ENCODE results near the gene RIMBP2.

Gene RIMBP2

DNA sequence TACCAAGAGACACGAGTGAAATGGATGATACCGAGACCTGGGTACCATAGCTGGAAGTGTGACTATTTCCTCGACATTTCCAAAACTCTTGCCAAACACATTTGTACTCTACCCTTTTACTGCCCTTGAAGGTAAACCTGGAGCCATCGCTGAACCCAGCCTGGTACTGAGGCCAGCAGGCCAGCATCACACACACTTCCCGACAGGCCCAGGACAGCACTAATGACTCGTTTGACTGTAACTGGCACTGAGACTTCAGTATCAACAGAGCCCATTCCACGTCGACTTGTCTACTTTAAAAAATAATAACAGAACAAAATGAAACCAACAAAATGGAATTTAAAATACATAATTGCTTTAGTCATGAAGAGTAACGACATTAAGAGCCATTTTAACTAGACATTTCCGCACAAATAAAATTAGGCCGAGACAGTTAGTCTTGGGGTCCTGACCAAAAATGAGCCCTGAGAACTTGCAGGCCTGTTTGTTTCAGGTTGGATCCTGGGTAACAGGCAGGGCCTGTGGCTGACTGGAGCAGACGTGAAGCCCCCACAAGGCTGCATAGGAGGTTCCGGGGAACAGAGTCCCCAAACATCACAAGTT, 94.3 kb downstream of the RIMBP2 start:
- no peak for DNase-seq

DNA sequence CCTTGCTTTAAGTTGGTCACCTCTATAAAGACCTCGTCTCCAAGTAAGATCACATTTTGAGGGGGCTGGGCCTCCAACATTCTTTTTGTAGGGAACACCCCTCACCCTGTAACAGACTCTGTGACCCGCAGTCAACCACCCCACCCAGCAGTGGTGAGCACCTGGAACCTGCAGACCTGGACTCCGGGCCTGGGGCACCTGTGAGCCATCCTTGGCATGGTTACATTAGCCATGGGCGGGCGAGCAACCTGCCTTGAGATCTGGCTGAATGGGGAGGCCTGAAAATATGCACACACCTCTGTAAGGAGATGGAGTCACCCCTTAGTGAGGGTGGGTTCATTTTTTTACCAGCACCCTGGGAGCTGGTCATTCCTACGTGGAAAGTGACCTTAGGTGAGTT, 95.3 kb downstream of the RIMBP2 start:
- no peak for DNase-seq

DNA sequence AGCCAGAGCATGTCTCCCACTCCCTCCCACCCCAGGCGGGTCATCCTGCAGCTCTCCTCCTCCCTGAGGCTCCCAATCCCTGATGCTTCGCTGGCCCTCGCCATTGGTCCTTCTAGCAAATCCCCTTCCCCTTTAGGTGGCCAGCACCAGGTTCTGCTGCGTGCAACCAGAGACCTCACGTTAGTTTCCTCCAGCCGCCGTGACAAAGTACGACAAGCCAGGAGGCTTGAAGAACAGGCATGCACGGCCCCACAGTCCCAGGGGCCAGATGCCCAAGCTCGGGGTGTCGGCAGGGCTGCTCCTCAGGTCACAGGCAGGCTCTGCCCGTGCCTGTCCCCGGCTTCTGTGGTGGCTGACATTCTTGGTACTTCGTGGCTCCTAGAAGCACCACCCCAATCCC, 95.8 kb downstream of the RIMBP2 start:
- DNase-seq: no peak

DNA sequence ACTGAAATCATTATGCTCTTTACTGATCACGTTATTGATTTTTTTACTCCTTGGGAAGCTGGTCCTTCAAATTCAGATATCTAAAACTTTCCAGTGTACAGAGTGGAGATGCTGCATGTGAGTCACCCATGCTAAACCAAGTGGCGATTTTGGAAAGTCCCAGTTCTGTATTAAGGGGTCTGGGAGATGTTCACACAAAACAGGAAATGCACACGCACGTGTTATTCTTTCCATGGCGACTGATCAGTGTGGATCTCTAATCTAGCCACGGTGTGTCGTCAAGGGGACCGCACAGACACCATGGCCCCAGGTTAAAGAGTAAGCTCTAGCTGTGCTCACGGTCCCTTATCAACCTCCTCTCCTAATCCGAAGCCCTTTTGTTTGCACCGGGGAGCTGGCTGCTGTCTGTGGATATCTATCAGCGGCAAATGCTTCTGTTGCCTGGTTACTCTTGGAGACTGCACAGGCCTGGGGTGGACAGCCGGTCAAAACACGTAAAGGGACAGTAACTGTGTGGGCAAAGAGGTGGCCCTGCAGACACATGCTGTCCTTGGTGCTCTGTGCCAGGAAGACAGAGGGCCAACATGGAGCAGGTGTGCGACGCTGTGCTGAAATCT, 96.6 kb downstream of the RIMBP2 start:
- no peak for DNase-seq

DNA sequence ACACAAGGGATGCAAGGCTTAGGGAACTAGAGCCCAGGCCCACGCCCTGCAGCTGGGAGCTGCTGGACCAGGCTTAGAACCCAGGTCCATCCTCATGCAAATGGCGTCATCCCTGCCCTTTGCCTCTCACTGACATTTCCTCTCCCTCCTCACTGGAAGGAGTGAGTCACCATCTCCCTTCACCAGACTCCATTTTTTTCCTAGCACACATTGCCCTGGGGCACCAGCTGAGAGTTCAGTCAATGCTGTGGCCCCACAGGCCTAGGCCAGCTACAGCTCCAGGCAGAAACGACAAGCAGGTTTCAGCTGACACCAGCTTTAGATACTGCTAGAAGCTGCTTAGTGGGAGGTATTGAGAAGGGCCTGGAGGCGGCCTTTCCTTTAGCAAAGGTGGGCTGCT, 98.9 kb downstream of the RIMBP2 start:
- DNase-seq: no peak

DNA sequence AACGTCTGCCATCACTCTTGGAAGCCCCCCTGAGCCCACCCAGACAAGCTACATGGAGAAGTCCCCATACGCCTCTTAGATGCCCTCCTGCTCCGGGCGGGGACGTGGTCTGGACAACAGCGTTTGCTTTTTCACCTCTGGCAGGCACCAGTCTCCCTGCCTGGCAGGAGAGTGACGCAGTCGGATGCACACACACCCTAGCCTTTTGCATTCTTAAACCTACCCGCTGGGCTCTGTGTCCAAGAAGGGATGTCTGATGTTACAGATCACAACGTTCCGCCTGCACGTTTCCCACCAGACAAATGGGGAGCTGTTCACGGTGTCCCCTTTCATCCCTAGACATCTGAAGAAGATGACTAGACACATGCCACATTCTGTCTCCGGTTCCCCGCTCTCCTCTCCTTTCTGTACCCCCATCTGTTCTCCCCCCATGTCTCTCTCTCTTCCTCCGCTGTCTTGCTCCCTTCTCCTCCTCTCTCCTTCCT, 100.2 kb downstream of the RIMBP2 start:
- no peak for DNase-seq

DNA sequence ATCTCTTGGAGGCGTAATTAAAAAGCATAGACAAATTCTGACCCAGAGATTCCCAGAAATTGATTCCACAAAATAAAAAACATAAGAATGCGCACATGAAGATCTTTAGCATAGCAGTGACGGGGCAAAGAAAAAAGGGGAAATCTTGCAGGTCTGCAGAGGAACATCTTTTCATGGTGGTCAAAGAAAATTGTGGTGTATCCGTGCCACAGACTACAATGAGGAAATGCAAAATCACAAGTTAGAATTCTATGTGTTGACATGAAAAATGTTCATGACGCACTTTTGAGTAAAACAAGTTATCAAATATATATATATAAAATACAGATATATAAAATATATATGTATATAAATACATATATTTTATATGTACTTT, 101.6 kb downstream of the RIMBP2 start:
- no peak for DNase-seq

DNA sequence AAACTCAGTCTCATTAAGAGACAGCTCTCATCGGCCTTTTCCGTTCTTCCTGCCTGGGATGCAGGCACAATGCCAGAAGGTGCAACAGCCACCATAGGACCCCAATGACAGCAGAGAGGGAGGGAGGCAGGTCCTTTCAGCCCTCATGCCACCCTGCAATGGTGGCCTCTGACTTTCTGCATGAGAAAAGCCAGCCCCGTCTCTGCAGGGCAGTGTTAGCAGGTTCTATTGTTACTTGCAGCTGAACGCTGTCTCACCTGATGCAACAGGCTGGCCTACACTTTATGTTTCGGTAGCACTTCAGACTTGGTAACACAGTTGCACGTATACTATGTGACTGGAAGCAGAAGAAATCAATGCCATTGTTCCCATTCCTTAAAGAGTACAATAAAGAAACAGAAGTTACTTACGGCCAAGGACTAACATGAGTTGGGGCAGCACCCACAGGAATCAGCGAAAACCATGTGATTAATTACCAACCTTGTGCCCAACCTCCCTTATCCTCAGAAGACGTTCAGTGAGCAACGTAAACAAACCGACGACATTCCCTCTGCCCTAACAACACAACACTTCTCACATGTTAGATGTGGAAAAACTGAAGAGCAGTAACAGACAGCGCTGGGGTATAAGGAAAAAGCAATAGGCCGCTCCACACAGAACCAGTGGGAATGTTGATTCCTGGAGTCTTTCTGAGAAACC, 102.1 kb downstream of the RIMBP2 start:
- DNase-seq: no peak

DNA sequence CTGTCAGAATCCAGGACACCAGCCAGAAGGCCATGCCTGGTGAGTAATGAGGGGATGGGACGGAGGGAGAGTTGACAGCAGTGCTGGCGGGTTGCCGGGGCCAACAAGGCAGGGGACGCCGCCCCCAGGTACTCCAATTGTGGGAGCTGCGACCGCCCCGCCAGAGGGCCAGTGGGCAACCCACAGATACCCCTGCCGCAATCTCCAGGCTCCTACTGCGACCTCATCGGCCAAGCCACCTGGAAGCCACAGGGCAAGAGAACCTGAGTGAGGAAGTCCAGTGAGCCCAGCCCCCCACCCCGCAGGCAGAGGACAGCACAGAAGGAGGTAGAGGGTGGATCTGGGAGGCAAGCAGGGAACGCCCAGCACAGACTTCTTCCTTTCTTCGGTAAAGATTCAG, 103.0 kb downstream of the RIMBP2 start:
- no peak for DNase-seq

DNA sequence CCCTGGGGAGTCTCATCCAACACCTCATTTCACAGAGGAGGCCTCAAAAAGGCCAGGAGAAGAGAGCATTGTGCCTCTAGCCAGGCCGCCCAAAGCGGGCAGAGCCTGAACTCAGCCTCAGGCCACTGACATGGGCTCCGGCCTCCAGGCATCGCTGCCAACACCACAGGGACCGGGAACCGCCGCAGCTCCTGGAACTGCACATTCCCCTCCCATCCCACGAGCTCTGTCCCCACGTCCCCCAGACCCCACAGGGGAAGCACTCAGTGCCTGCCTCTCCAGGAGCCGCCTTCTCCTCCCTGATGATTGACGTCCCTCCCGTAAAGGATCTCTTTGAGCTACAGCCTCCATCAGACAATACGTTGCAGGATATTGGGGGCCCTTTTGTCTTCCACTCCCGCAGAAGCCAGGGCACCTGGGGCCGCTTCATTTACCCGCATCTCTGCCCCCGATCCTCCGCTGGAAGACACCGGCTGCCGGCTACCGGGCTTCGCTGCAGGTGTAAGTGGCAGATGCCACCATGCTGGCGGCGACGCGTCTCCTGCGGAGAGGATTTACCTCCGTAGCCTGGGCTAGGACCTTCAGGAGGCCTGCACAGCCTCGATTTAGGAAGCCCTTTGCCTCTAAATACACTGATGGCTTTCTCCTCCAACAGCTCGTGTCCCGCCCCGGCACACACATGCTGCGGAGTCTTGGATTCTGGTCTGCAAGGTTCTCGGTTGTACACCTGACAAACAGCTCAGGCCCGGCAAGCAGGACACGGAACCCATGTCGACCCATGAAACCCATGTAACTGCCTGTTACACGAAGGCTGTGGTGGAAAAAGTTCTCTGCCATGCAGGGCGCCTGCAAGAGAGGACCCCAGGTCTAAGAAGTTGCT, 104.8 kb downstream of the RIMBP2 start:
- DNase-seq: no peak

DNA sequence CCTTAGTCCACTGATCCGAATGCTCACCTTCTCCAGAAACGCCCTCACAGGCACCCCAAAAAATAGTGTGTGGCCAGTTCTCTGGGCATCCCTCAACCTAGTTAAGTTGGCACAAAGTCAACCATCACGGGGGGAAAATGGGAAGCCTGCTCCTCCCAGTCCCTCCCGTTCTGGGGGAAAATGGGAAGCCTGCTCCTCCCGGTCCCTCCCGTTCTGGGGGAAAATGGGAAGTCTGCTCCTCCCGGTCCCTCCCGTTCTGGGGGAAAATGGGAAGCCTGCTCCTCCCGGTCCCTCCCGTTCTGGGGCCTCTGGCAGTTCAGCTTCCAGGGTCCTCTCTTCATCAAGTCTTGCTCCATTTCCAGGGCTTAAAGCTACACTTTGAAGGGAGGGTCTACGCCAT, 106.1 kb downstream of the RIMBP2 start:
- DNase-seq: no peak

DNA sequence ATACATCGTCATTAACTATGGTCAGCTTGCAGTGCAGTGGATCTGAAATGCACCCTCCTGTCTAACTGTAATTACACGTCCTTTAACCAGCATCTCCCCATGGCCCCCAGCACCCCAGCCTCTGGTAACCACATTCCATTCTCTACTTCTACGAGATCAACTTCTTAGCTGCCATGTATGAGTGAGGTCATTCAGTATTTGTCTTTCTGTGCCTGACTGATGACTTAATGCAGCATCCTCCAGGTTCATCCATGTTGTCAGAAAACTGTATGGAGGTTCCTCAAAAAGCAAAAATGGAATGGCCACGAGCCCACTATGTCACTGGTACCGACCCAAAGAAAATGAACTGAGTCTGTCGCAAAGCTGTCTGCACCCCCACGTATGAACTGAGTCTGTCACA, 107.3 kb downstream of the RIMBP2 start:
- no peak for DNase-seq

DNA sequence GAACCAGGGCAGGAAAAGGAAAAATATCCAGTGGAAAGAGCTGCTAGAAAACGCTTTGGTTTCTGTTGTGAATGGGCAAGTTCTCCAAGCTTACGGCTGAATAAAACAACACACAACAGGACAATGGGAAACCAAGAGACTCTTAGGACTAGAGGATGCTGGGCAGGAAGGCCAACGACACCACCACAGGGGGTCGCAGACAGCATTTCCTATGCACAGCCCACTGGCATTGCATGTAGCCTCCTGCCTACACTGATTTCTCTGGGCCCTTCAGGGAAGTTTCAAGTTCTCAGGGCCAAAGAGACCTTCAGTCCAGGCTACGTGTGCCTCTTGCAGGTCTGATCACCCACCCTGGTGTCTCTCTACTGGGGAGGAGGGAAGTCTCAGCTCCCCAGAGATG, 108.0 kb downstream of the RIMBP2 start:
- DNase-seq: no peak

DNA sequence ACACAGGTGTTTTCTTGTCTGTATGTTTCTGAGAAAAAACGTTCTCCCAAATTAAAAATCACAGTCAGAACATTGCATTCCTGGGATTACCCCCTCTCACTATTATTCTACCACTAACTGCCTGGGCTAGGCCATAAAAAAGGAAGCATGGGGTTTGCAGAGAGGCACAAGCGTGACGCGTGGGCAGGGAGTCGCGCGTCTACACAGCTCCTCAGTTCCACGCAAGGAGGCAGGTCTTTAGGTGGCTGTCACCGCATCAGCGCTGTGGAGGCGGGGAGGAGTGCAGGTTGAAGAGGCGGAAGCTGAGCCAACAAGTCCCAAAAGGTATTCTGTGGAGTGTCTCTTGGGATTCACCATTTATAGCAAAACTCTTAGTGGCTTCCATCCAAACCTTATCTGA, 109.9 kb downstream of the RIMBP2 start:
- DNase-seq: no peak

DNA sequence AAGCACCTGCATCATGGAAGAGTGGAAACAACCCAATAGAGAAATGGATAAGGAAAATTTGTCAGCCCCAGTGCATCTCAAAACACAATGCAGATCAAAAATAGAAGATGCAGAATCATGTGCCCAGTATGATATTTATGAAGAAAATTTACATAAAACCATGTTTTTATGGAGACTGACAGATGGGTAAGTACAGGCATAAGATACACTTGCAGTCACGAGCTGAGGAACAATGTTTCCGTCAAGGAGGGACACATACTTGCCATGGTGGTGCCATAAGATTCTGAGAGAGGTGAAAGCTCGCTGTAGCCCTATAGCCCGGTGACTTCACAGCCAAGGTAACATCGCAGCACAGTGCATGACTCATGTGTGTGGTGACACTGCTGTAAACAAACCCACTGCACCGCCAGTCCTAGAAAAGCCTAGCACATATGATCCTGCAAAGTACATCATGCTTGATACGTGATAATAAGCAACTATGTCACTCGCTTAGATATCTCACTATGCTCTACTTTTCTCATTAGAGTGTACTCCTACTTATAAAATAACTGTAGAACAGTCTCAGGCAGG, 112.6 kb downstream of the RIMBP2 start:
- no peak for DNase-seq

DNA sequence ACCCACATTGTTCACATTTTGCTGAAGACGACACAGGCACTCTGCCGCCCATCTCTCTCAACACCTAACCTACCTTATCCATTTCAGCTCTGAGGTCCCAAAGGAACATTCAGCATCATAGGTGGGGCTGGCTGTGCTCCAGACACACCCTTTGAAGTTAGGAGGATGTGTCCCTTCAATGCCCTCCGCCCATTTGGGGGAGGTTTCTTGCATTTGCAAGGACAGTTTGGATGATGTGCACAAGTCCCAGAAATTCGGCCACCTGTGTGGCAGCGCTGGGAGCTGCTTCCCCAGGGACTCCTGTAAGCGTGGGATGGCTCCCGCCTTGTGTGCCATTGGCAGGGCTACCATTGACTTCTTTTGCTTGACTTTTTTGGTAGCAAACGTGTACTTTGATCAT, 113.8 kb downstream of the RIMBP2 start:
- no peak for DNase-seq

DNA sequence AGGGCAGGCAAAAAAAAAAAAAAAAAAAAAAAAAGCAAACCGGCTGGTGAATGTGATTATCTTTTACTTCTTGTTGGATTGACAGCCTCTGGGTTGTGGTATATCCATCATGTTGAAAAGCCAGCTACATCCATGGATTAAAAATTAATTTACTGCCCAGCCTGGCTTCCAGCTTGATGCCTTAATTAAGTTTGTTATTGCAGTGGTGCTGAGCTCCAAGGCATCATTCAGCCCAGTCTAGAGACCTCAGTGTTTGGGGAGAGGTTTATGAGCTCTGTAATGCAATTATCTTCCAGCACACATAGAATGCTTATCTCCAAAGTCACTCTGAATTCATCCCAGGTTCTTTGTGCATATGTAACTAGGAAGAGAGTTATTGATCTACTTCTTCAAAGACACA, 114.8 kb downstream of the RIMBP2 start:
- no peak for DNase-seq

DNA sequence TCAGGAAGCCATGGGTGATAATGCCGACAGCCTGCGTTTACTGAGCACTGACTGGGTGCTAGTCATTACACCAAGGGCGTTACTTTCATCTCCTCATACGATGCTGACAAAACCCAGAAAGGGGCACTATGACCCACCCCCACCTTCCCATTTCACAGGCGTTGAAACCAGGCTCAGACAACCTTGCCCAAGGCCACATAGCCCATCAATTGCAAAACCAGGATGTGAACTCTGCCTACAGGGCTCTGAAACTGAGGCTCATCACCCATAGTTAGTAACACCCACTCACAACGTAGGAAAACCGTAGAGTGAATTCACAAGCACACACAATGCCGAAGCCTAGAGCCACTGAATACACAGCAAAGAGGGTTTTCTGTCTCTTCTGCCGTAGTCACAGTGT, 119.9 kb downstream of the RIMBP2 start:
- DNase-seq: no peak

DNA sequence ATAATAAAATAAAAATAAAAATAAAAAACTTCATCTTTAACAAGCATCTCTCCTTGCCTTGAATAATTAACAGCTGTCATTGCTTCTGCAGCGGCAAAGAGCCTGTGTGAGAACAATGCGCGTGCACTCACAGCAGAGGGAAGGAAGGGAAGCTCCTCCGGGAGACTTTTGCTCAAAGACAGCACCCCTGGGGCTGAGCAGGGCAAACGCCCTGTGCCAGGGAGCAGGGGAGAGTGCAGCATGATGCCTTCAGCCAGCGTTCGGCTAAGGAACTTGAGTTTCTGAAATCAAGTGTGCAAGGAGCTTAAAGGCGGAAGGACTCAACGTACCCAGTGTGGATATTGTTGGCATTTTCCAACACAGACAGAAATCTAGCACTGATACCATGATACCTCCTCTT, 120.5 kb downstream of the RIMBP2 start:
- no peak for DNase-seq

DNA sequence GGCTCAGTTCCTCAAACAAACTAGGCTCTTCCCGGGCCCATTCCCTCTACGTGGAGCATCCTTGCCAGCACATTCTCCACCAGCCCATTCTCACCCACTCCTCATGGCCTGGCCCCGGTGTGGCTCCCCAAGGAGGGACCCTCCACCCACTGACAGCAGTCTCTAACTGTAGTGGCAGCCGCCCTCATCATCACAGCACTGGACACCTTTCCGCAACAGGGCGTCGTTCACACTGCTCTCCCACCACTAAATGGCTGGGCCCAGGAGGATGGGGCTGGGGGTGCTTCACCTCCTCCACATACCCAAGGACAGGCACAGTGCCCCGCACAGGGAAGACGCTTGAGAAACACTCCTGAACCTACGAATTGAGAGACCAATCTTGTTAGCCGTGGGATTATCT, 123.0 kb downstream of the RIMBP2 start:
- no peak for DNase-seq

DNA sequence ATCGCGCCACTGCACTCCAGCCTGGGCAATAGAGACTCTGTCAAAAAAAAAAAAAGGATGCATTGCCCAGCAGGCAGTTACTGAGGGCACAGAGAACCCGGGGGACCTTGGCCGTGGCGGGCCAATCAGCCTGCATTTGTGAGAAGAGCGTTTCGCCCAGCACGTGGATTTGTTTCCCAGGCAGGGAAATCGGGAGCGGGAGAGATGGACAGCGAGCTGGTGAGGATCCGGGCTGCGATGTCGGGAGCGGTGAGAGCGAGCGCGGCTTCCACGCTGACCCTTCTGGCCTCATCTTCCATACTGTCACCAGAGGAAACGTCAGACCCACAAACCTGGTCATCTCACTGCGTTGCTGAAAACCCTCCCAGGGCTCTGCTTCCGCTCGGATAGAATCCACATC, 123.5 kb downstream of the RIMBP2 start:
- DNase-seq: no peak

DNA sequence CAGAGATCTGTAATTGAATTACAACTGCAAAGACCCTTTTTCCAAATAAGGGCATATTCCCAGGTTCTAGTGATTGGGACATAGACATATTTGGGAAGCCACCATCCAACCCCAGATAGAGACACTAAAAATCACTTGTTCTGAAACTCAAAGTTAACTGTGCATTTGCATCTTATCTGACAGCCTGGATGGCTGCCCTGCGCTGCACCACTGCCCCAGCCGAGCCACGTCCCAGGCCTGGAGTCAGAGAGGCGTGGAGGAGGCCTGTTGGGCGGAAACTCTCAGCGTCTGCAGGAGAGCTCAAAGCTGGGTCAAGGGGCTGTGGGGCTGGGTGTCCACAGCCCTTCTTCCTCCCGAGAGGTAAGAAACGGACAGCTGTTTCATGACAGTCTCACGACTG, 124.4 kb downstream of the RIMBP2 start:
- no peak for DNase-seq

DNA sequence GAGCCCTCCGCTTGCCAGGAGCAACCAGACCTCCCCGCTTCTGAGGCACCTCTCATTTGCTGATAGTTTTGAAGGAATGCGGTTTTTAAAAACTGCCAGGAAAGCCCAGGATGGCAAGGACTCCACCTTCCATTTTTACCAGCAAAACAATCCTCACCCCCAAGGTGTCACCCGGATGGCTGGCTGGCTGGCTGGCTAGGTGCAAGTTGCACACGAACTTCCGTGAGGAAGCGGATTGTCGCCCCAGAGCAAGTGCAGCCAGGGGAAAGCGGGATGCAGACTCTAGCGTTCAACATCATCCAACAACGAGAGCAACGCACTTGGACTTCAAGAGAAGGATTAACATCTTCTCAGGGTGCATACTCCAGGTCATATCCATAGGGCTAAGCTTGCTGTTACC, 125.4 kb downstream of the RIMBP2 start:
- DNase-seq: no peak
